HG02678 (cell line): ENCODE results near the gene CAPN14.

ENCODE experiments used
- ATAC-seq: cut with Tn5 transposase; IDR thresholded peaks from one replicate; pipeline ENCODE4 v1.9.1; 2021; ENCODE audit warnings: mild to moderate bottlenecking, moderate library complexity; ENCODE audit not compliant: unreplicated experiment

The CAPN14 gene

GRCh38 chr2:31227711-31228125 lies 10.4 kb upstream of the CAPN14 start:
- ATAC-seq = no peak

- no peak for ATAC-seq
Observed at GRCh38 chr2:31227110-31227509, 9.8 kb upstream of the CAPN14 start.

- no peak for ATAC-seq
Observed at GRCh38 chr2:31226266-31226665, 9.0 kb upstream of the CAPN14 start.

GRCh38 chr2:31223749-31224148 lies 6.4 kb upstream of the CAPN14 start:
- ATAC-seq = no peak

GRCh38 chr2:31223026-31223425 lies 5.7 kb upstream of the CAPN14 start:
- no peak for ATAC-seq

- ATAC-seq = no peak
Observed at GRCh38 chr2:31222071-31222470, 4.8 kb upstream of the CAPN14 start.

- ATAC-seq = no peak
Observed at GRCh38 chr2:31221544-31221943, 4.2 kb upstream of the CAPN14 start.

GRCh38 chr2:31219131-31219969 lies 2.0 kb upstream of the CAPN14 start:
- ATAC-seq = peak; percentile 78

- peak; percentile 54 for ATAC-seq
Observed at GRCh38 chr2:31216734-31217133, 581 bp downstream of the CAPN14 start.

GRCh38 chr2:31214444-31214915 lies 2.8 kb downstream of the CAPN14 start:
- no peak for ATAC-seq

GRCh38 chr2:31213601-31214443 lies 3.5 kb downstream of the CAPN14 start:
- no peak for ATAC-seq

GRCh38 chr2:31212659-31213600 lies 4.4 kb downstream of the CAPN14 start:
- no peak for ATAC-seq

- ATAC-seq = no peak
Observed at GRCh38 chr2:31208240-31208639, 9.1 kb downstream of the CAPN14 start.

- ATAC-seq = no peak
Observed at GRCh38 chr2:31207790-31208189, 9.5 kb downstream of the CAPN14 start.

- ATAC-seq = no peak
Observed at GRCh38 chr2:31205613-31206012, 11.7 kb downstream of the CAPN14 start.

- ATAC-seq = no peak
Observed at GRCh38 chr2:31205186-31205585, 12.1 kb downstream of the CAPN14 start.

- ATAC-seq = no peak
Observed at GRCh38 chr2:31204783-31205182, 12.5 kb downstream of the CAPN14 start.

- ATAC-seq = no peak
Observed at GRCh38 chr2:31203916-31204315, 13.4 kb downstream of the CAPN14 start.

GRCh38 chr2:31202833-31203232 lies 14.5 kb downstream of the CAPN14 start:
- no peak for ATAC-seq

- ATAC-seq = no peak
Observed at GRCh38 chr2:31202041-31202440, 15.3 kb downstream of the CAPN14 start.

- ATAC-seq = no peak
Observed at GRCh38 chr2:31200972-31201371, 16.3 kb downstream of the CAPN14 start.
